ENCODE data around the gene BANK1.

BANK1 gene

GRCh38 chr4:101807351-101807750 is 16.8 kb downstream of the BANK1 start:
- Histone ChIP-seq H3K27ac (peak overlapping the region in 1 of 21 experiments; percentile 46), H3K4me3 (no peak overlapping the region)

GRCh38 chr4:101813604-101814003 is 23.1 kb downstream of the BANK1 start:
- Histone ChIP-seq H3K27ac (peak overlapping the region in 1 of 21 experiments; percentile 20), H3K4me3 (no peak overlapping the region)

GRCh38 chr4:101818362-101818761 is 27.8 kb downstream of the BANK1 start:
- H3K4me3 ChIP-seq: no peak overlapping the region
- no peak overlapping the region for H3K27ac ChIP-seq

- Histone ChIP-seq H3K27ac (no peak overlapping the region), H3K4me3 (no peak overlapping the region)
Observed at GRCh38 chr4:101823864-101824263, 33.3 kb downstream of the BANK1 start.

- no peak overlapping the region for H3K4me3 ChIP-seq
- no peak overlapping the region for H3K27ac ChIP-seq
Observed at GRCh38 chr4:101824500-101824899, 34.0 kb downstream of the BANK1 start.

GRCh38 chr4:101825953-101826352 is 35.4 kb downstream of the BANK1 start:
- no peak overlapping the region for H3K4me3 ChIP-seq

GRCh38 chr4:101831816-101832215 is 41.3 kb downstream of the BANK1 start:
- no peak overlapping the region for H3K4me3 ChIP-seq
- no peak overlapping the region for H3K27ac ChIP-seq

More at GRCh38 chr4:101825953-101826352, 35.4 kb downstream of the BANK1 start:
- H3K27ac ChIP-seq: no peak overlapping the region

- Histone ChIP-seq H3K27ac (no peak overlapping the region), H3K4me3 (no peak overlapping the region)
Observed at GRCh38 chr4:101833480-101833879, 43.0 kb downstream of the BANK1 start.

GRCh38 chr4:101835121-101835904 is 44.8 kb downstream of the BANK1 start:
- Histone ChIP-seq H3K4me3 (no peak overlapping the region), H3K27ac (peak overlapping the region in 4 of 21 experiments; percentile 25 to 70 (median 43))

DNA sequence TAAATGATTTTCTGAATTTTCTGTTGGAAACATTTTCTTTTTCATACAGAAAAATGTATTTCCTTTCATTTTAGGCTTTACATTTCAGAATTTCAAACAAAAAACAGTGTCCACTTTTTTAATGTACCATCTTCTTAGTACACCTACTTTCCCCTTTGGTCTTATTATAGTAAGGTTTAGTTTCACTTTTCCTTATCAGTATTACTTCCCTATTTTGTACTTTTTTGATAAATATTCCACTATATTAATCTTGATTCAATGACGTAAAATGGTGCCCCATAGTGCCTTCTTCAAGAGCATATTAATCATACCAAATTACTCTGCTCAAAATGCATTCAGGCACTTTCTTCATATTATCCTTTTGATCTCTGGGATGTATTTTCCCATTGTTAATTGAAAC is 52.5 kb downstream of the BANK1 start:
- no peak overlapping the region for H3K4me3 ChIP-seq
- no peak overlapping the region for H3K27ac ChIP-seq

- Histone ChIP-seq H3K27ac (no peak overlapping the region), H3K4me3 (no peak overlapping the region)
Observed at GRCh38 chr4:101846550-101846949, 56.0 kb downstream of the BANK1 start.

GRCh38 chr4:101850698-101851097 is 60.2 kb downstream of the BANK1 start:
- Histone ChIP-seq H3K27ac (no peak overlapping the region), H3K4me3 (no peak overlapping the region)

DNA sequence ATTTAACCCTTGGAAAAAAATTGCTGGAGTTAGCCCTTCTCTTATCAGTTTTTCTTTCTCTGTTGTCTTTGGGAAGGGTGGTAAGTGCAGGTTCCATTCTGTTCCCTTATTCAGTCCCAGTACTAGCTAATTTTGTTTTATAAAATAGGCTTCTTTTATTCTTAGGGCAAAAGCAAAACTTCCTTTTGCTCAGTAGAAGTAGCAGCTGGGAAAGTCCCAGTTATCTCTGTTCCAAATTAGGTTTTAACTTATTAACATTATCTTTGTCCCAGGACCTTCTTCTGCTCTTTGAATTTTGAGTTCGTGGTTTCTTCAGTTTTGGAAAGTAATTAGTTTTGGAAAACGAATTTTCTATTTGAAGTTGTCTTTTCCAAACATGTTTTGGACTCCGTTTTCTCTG is 61.1 kb downstream of the BANK1 start:
- no peak overlapping the region for H3K27ac ChIP-seq
- no peak overlapping the region for H3K4me3 ChIP-seq

DNA sequence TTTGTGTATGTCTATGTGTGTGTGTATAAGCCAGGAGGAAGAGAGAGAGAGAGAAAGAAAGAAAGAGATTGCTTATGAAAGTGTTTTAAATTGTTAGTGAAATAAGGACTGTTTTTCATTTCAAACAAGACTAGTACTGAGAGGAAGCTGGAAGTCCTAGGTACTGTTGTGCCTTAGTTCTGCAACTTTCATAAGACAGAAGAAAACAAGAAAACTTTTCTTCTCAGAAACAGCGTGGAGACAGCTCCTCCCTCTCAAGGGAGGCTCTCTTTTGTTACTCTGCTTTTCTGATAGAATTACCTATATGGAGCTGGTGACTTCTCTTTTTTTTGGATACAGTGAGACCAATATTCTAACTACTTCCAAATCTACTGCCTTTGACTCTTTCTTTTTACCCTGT is 62.5 kb downstream of the BANK1 start:
- Histone ChIP-seq H3K4me3 (no peak overlapping the region), H3K27ac (peak overlapping the region in 4 of 21 experiments; percentile 3 to 64 (median 4))

DNA sequence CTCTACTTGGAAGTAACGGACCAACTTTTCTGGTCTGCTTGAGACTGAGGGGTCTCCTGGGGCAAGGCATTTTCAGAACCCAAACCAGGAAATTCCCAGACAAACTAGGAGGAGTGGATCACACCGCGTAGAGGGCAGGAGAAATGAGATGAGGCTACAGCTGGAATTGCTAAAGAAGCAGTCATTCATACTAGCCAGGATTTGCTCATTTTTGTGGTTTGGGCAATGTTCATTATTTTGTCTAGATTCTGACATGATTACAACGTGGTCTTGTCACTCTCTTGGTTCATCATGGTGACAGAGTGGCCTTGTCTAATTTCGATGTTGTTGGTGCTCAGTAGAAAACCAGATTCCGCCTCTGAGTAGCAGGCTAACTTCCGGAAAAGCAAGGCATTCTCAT is 63.2 kb downstream of the BANK1 start:
- Histone ChIP-seq H3K27ac (peak overlapping the region in 3 of 21 experiments; percentile 3 to 64 (median 5)), H3K4me3 (no peak overlapping the region)

DNA sequence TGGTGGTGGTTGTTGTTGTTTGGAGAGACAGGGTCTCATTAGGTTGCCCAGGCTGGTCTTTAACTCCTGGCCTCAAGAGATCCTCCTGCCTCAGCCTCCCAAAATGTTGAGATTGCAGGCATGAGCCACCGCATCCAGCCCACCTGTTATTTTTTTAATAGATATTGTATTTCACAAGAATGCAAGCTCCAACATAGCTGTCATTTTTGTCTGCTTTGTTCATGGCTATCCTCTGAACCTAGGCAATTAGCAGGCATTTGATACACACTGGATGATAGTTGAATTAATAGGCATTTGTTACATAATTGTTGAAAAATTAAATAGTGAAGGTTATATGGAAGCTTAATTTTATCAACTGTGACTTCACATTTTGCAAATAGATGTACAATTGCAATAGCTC is 64.7 kb downstream of the BANK1 start:
- H3K4me3 ChIP-seq: no peak overlapping the region
- H3K27ac ChIP-seq: no peak overlapping the region

- no peak overlapping the region for H3K4me3 ChIP-seq
Observed at GRCh38 chr4:101856149-101856548, 65.6 kb downstream of the BANK1 start.

GRCh38 chr4:101857176-101857575 is 66.6 kb downstream of the BANK1 start:
- Histone ChIP-seq H3K27ac (no peak overlapping the region), H3K4me3 (no peak overlapping the region)

More at GRCh38 chr4:101856149-101856548, 65.6 kb downstream of the BANK1 start:
- no peak overlapping the region for H3K27ac ChIP-seq

DNA sequence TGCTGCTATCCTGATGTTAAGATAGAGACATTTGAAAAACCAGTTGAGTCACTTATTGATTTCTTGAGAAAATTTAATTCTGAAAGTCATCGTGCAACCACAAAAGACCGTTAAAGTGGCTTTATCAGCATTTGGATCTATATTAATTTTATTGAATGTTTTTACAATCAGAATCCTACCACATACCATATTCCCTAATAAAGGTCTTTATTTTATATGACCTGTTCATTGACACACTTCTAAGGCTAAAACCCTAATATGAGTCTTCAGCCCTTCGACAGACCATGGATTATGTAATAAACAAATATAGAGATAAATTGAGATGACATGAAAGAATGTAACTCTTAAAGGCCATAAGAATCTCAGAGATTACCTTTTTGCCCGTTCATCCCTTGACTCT is 68.1 kb downstream of the BANK1 start:
- H3K4me3 ChIP-seq: no peak overlapping the region
- H3K27ac ChIP-seq: no peak overlapping the region

- Histone ChIP-seq H3K27ac (no peak overlapping the region), H3K4me3 (no peak overlapping the region)
Observed at GRCh38 chr4:101862595-101862994, 72.1 kb downstream of the BANK1 start.

GRCh38 chr4:101864660-101865059 is 74.1 kb downstream of the BANK1 start:
- no peak overlapping the region for H3K4me3 ChIP-seq
- no peak overlapping the region for H3K27ac ChIP-seq

All from skin epidermis (tissue), 12 donors.